ENCODE results near the gene IGFLR1. TPM values are rescaled to one million over a fixed set of nuclear protein-coding genes. Genes with fewer than 3 reads are reported as not detected.
A peak's percentile ranks its signal among the peaks of the same experiment; 100 is the strongest.

Gene IGFLR1
- total RNA-seq, 2 donors from 2014 or later, result 5.4 to 6.9 TPM

GRCh38 chr19:35740423-35741202, 1.6 kb downstream of the IGFLR1 start:
- Histone ChIP-seq H3K4me3 (peak overlapping the region; percentile 66), H3K4me1 (peaks cover 9% of the 10 kb centered on the region), H3K27me3 (no peaks in the 10 kb centered on the region), H3K9ac (ENCODE audit: low read depth in 2 of 2, low read length in 2 of 2) (peak overlapping the region; percentile 76 to 87), H3K9me3 (no peaks in the 10 kb centered on the region), H3K27ac (peak overlapping the region; percentile 90), H3K36me3 (no peaks in the 10 kb centered on the region)
- no peak for TF ChIP-seq CTCF (IDR thresholded peaks at IDR 0.05)
- intact Hi-C loops (cut with DNase I), result loop anchor here (10.0 kb wide), 1 partner anchor 194 kb away; the partner anchor contains the start of gene LRFN3
- peak; percentile 99 for DNase-seq

GRCh38 chr19:35740108-35740422, 2.2 kb downstream of the IGFLR1 start:
- H3K4me3 ChIP-seq, result peak overlapping the region; percentile 66
- no peak for TF ChIP-seq CTCF (IDR thresholded peaks at IDR 0.05)
- peak overlapping the region; percentile 76 to 87 for H3K9ac ChIP-seq (ENCODE audit: low read depth in 2 of 2, low read length in 2 of 2)
- H3K27ac ChIP-seq, result peak overlapping the region; percentile 90
- no peaks in the 10 kb centered on the region for H3K36me3 ChIP-seq
- intact Hi-C loops (cut with DNase I), result loop anchor here (10.0 kb wide), 1 partner anchor 195 kb away; the partner anchor contains the start of gene LRFN3
- no peaks in the 10 kb centered on the region for H3K9me3 ChIP-seq
- H3K4me1 ChIP-seq, result peaks cover 9% of the 10 kb centered on the region
- H3K27me3 ChIP-seq, result no peaks in the 10 kb centered on the region
- no peak for DNase-seq

- Histone ChIP-seq H3K36me3 (no peaks in the 10 kb centered on the region), H3K4me1 (peaks cover 9% of the 10 kb centered on the region), H3K9ac (ENCODE audit: low read depth in 2 of 2, low read length in 2 of 2) (peak overlapping the region in 1 of 2 donors; percentile 87), H3K27ac (peak overlapping the region; percentile 90), H3K27me3 (no peaks in the 10 kb centered on the region), H3K4me3 (peak overlapping the region; percentile 66), H3K9me3 (no peaks in the 10 kb centered on the region)
- TF ChIP-seq CTCF (IDR thresholded peaks at IDR 0.05), result no peak
- intact Hi-C loops (cut with DNase I), result loop anchor here (10.0 kb wide), 1 partner anchor 195 kb away; the partner anchor contains the start of gene LRFN3
- no peak for DNase-seq
Measured at GRCh38 chr19:35739275-35740107, 2.8 kb downstream of the IGFLR1 start.

- Histone ChIP-seq H3K4me1 (peaks cover 9% of the 10 kb centered on the region), H3K36me3 (no peaks in the 10 kb centered on the region), H3K27me3 (no peaks in the 10 kb centered on the region), H3K9me3 (no peaks in the 10 kb centered on the region), H3K4me3 (no peak overlapping the region), H3K27ac (no peak overlapping the region), H3K9ac (ENCODE audit: low read depth in 2 of 2, low read length in 2 of 2) (no peak overlapping the region)
- TF ChIP-seq CTCF (IDR thresholded peaks at IDR 0.05), result no peak
- no peak for DNase-seq
- intact Hi-C loops (cut with DNase I), result no loop called here
Measured at GRCh38 chr19:35738887-35739229, 3.4 kb downstream of the IGFLR1 start.

- H3K36me3 ChIP-seq, result no peaks in the 10 kb centered on the region
- H3K4me1 ChIP-seq, result peaks cover 9% of the 10 kb centered on the region
- intact Hi-C loops (cut with DNase I), result no loop called here
- H3K4me3 ChIP-seq, result no peak overlapping the region
- H3K9me3 ChIP-seq, result no peaks in the 10 kb centered on the region
- H3K9ac ChIP-seq (ENCODE audit: low read depth in 2 of 2, low read length in 2 of 2), result no peak overlapping the region
- no peaks in the 10 kb centered on the region for H3K27me3 ChIP-seq
- TF ChIP-seq CTCF (IDR thresholded peaks at IDR 0.05), result no peak
- DNase-seq, result no peak
- no peak overlapping the region for H3K27ac ChIP-seq
Measured at GRCh38 chr19:35738021-35738886, 4.0 kb downstream of the IGFLR1 start.
